Mesenteric fat pad (tissue), 1 donor: ENCODE measurements around the gene PAMR1. TPM values are rescaled to one million over a fixed set of nuclear protein-coding genes. Genes with fewer than 3 reads are reported as not detected.

Source experiments
- DNase-seq: peaks from one replicate; pipeline ENCODE4 v3.0.0-alpha.2; 2020; ENCODE audit warnings: low spot score
- total RNA-seq: library from RNA; stranded (reverse); fragmentation: NEBNext Ultra II Directional; extraction: Animal tissue kit (Norgen Biotek cat#: 25700); gene quantifications from one replicate; pipeline ENCODE4 v1.2.1, GENCODE V29; 2021
- donor health status: DM: yes; HTN: yes; CAD: no.

The PAMR1 gene
- total RNA-seq, 1 donor from 2014 or later, result 30.8 TPM

GRCh38 chr11:35501776-35502175 lies 23.6 kb downstream of the PAMR1 start:
- DNase-seq, result no peak

GRCh38 chr11:35500744-35501143 lies 24.7 kb downstream of the PAMR1 start:
- DNase-seq, result no peak

- no peak for DNase-seq
Observed at GRCh38 chr11:35496416-35496815, 29.0 kb downstream of the PAMR1 start.

- DNase-seq, result no peak
Observed at GRCh38 chr11:35494957-35495490, 30.4 kb downstream of the PAMR1 start.

GRCh38 chr11:35491231-35491871 lies 34.1 kb downstream of the PAMR1 start:
- no peak for DNase-seq

GRCh38 chr11:35488117-35488516 lies 37.3 kb downstream of the PAMR1 start:
- no peak for DNase-seq

GRCh38 chr11:35487532-35488078 lies 37.8 kb downstream of the PAMR1 start:
- DNase-seq, result no peak

GRCh38 chr11:35486934-35487333 lies 38.5 kb downstream of the PAMR1 start:
- DNase-seq, result no peak

- DNase-seq, result no peak
Observed at GRCh38 chr11:35486446-35486845, 39.0 kb downstream of the PAMR1 start.

GRCh38 chr11:35485656-35486322 lies 39.6 kb downstream of the PAMR1 start:
- DNase-seq, result no peak

- no peak for DNase-seq
Observed at GRCh38 chr11:35484435-35484834, 41.0 kb downstream of the PAMR1 start.

- no peak for DNase-seq
Observed at GRCh38 chr11:35483131-35483820, 42.1 kb downstream of the PAMR1 start.

- no peak for DNase-seq
Observed at GRCh38 chr11:35479731-35480130, 45.7 kb downstream of the PAMR1 start.

GRCh38 chr11:35478471-35479091 lies 46.8 kb downstream of the PAMR1 start:
- no peak for DNase-seq

GRCh38 chr11:35477901-35478300 lies 47.5 kb downstream of the PAMR1 start:
- DNase-seq, result no peak

- no peak for DNase-seq
Observed at GRCh38 chr11:35474688-35475087, 50.7 kb downstream of the PAMR1 start.

- DNase-seq, result no peak
Observed at GRCh38 chr11:35473795-35474374, 51.5 kb downstream of the PAMR1 start.

- DNase-seq, result no peak
Observed at GRCh38 chr11:35470616-35471015, 54.8 kb downstream of the PAMR1 start.

- DNase-seq, result no peak
Observed at GRCh38 chr11:35466058-35466457, 59.4 kb downstream of the PAMR1 start.

GRCh38 chr11:35464308-35464707 lies 61.1 kb downstream of the PAMR1 start:
- no peak for DNase-seq

- DNase-seq, result no peak
Observed at GRCh38 chr11:35463331-35463751, 62.1 kb downstream of the PAMR1 start.
